Liver (tissue), 9 donors: Measurements from ENCODE around the gene BFSP2. TPM values are rescaled to one million over a fixed set of nuclear protein-coding genes. Genes with fewer than 3 reads are reported as not detected.

Source experiments
- DNase-seq: peaks from one replicate; pipeline ENCODE4 v3.0.0-alpha.2; 2017; ENCODE audit warnings: low spot score
- H3K27ac ChIP-seq, 2 donors: one replicate each; pipeline ENCODE4 v1.7.0; 2013; ENCODE audit warnings: inconsistent platforms in 2 of 2, low read length in 2 of 2, control low read depth in 1 of 2, low read depth in 1 of 2, mild to moderate bottlenecking in 1 of 2
- H3K27me3 ChIP-seq, 4 donors: one replicate each; pipeline versions ENCODE4 v1.6.1 to v1.7.0; 2013; ENCODE audit warnings: low read length in 3 of 4, inconsistent platforms in 1 of 4, mild to moderate bottlenecking in 1 of 4, moderate library complexity in 1 of 4; ENCODE audit not compliant: control insufficient read depth in 4 of 4, insufficient read depth in 4 of 4
- H3K36me3 ChIP-seq, 4 donors: one replicate each; pipeline versions ENCODE4 v1.6.1 to v1.7.0; 2013; ENCODE audit warnings: low read length in 3 of 4, mild to moderate bottlenecking in 3 of 4, low read depth in 1 of 4, moderate library complexity in 1 of 4; ENCODE audit not compliant: control insufficient read depth in 4 of 4, insufficient read depth in 3 of 4
- H3K4me1 ChIP-seq, 4 donors: one replicate each; pipeline versions ENCODE4 v1.6.1 to v1.7.0; 2013; ENCODE audit warnings: low read length in 3 of 4, mild to moderate bottlenecking in 3 of 4, moderate library complexity in 1 of 4; ENCODE audit not compliant: control insufficient read depth in 4 of 4, insufficient read depth in 4 of 4
- H3K4me3 ChIP-seq, 3 donors: one replicate each; pipeline versions ENCODE4 v1.6.1 to v1.7.0; 2013; ENCODE audit warnings: low read length in 3 of 3, control low read depth in 1 of 3, low read depth in 1 of 3, mild to moderate bottlenecking in 1 of 3
- H3K9ac ChIP-seq, 2 donors: one replicate each; pipeline ENCODE4 v1.7.0; 2013; ENCODE audit warnings: low read length in 2 of 2, mild to moderate bottlenecking in 2 of 2, moderate library complexity in 2 of 2, control low read depth in 1 of 2, low read depth in 1 of 2
- H3K9me3 ChIP-seq, 4 donors: one replicate each; pipeline versions ENCODE4 v1.6.1 to v1.7.0; 2013; ENCODE audit warnings: low read length in 3 of 4; ENCODE audit not compliant: control insufficient read depth in 4 of 4
- EGR1 ChIP-seq, 2 donors: IDR thresholded peaks; 2 replicates each; pipeline ENCODE4 v1.6.1; 2016 to 2018; ENCODE audit warnings: antibody characterized with exemption in 2 of 2, low read depth in 2 of 2
- FOXA1 ChIP-seq: IDR thresholded peaks from 2 replicates; pipeline ENCODE4 v1.6.1; 2016; ENCODE audit warnings: antibody characterized with exemption
- FOXA2 ChIP-seq: IDR thresholded peaks from 2 replicates; pipeline ENCODE4 v1.6.1; 2016; ENCODE audit warnings: antibody characterized with exemption
- GABPA ChIP-seq, 2 donors: IDR thresholded peaks in 1 of 2; conservative IDR thresholded peaks in 1 of 2; 2 replicates each; pipeline ENCODE4 v1.6.1; 2016; ENCODE audit warnings: antibody characterized with exemption in 2 of 2, mild to moderate bottlenecking in 1 of 2, moderate library complexity in 1 of 2
- HNF4A ChIP-seq, 2 donors: conservative IDR thresholded peaks; 2 replicates each; pipeline ENCODE4 v1.6.1; 2016; ENCODE audit warnings: antibody characterized with exemption in 2 of 2, mild to moderate bottlenecking in 2 of 2
- HNF4G ChIP-seq: IDR thresholded peaks from 2 replicates; pipeline ENCODE4 v1.6.1; 2016; ENCODE audit warnings: antibody characterized with exemption
- JUND ChIP-seq, 2 donors: IDR thresholded peaks; 2 replicates each; pipeline ENCODE4 v1.6.1; 2016; ENCODE audit warnings: antibody characterized with exemption in 2 of 2
- NR2F2 ChIP-seq: IDR thresholded peaks from 2 replicates; pipeline ENCODE4 v1.6.1; 2016; ENCODE audit warnings: antibody characterized with exemption
- RAD21 ChIP-seq, 2 donors: IDR thresholded peaks; 2 replicates each; pipeline ENCODE4 v1.6.1; 2016; ENCODE audit warnings: antibody characterized with exemption in 2 of 2, mild to moderate bottlenecking in 2 of 2
- RXRA ChIP-seq, 2 donors: IDR thresholded peaks; 2 replicates each; pipeline ENCODE4 v1.6.1; 2017 to 2018; ENCODE audit warnings: antibody characterized with exemption in 2 of 2, mild to moderate bottlenecking in 1 of 2
- SP1 ChIP-seq: IDR thresholded peaks from 2 replicates; pipeline ENCODE4 v1.6.1; 2018; ENCODE audit warnings: antibody characterized with exemption, mild to moderate bottlenecking
- TAF1 ChIP-seq: conservative IDR thresholded peaks from 2 replicates; pipeline ENCODE4 v1.6.1; 2016; ENCODE audit warnings: antibody characterized with exemption, mild to moderate bottlenecking
- YY1 ChIP-seq: IDR thresholded peaks from 2 replicates; pipeline ENCODE4 v1.6.1; 2016; ENCODE audit warnings: antibody characterized with exemption, mild to moderate bottlenecking
- WGBS: extraction: QIAGEN DNeasy Blood & Tissue Kit; methylation state at CpG from one replicate; pipeline ENCODE4 v1.1.7; 2013; 5-methylcytosine and 5-hydroxymethylcytosine counted together
- polyA plus RNA-seq, 2 donors: library from polyadenylated mRNA; stranded (reverse) in 1 of 2; unstranded in 1 of 2; fragments of 200-250 nt in 1 of 2; fragments of >200 nt in 1 of 2; fragmentation: Nextera tagmentation in 1 of 2; extraction: Ambion mirVana in 1 of 2; gene quantifications; one replicate each; pipeline versions ENCODE4 v1.2.1 to v1.2.3, GENCODE V29; 2013 to 2015
- total RNA-seq, 2 donors: library from RNA; depleted of rRNA; stranded (reverse); fragments of >200 nt; gene quantifications; one replicate each; pipeline ENCODE4 v1.2.3, GENCODE V29; 2014
- TF ChIP-seq, protein P1 (sequence below): fragments of 150-350 bp; IDR thresholded peaks from 2 replicates; pipeline ENCODE4 v1.5.1; 2017; ENCODE audit warnings: improper control_type of control experiment, low read depth, low read length; ENCODE audit not compliant: missing input control
- TF ChIP-seq, protein P2 (sequence below): IDR thresholded peaks from 2 replicates; pipeline ENCODE4 v1.6.1; 2016; ENCODE audit warnings: antibody characterized with exemption
- TF ChIP-seq, protein P3 (sequence below): IDR thresholded peaks from 2 replicates; pipeline ENCODE4 v1.6.1; 2016; ENCODE audit warnings: antibody characterized with exemption, mild to moderate bottlenecking
- TF ChIP-seq, protein P4 (sequence below): IDR thresholded peaks from 2 replicates; pipeline ENCODE4 v1.6.1; 2016; ENCODE audit warnings: antibody characterized with exemption
- TF ChIP-seq, protein P5 (sequence below): IDR thresholded peaks from 2 replicates; pipeline ENCODE4 v1.6.1; 2016; ENCODE audit warnings: antibody characterized with exemption
- donor health status: healthy.
- donor health status: healthy.
- donor health status: healthy.
- donor health status: healthy.
- donor health status: healthy.

Gene BFSP2
- total and polyA plus RNA-seq, 4 donors = 0.42 TPM; not detected in 3

DNA sequence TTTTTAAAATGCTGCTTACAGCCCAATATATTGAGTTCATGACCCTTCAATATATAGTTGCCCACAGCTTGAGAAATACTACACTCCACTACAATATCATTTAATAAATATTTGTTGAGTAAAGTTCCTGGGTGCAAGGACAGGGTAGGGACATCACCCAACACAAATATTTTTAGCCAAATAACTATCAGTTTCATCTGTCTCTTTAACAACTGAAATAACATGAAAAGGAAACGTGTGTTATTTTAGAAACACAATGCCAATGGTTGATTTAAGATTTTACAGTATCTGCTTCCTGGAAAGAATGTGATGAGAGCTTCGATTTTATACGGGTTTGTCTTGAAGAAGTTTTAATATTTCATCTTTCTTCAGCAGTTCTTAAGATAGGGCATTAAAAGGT is 106.0 kb downstream of the BFSP2 start:
- Histone ChIP-seq H3K36me3 (no peaks in the 10 kb centered on the region), H3K4me1 (peaks cover 4 to 30% (median 27%) of the 10 kb centered on the region in 4 donors), H3K9me3 (no peaks in the 10 kb centered on the region), H3K4me3 (peak overlapping the region in 1 of 3 donors; percentile 21), H3K9ac (peak overlapping the region in 1 of 2 donors; percentile 79), H3K27ac (peak overlapping the region; percentile 65 to 74), H3K27me3 (no peaks in the 10 kb centered on the region)
- TF ChIP-seq, protein P1, sequence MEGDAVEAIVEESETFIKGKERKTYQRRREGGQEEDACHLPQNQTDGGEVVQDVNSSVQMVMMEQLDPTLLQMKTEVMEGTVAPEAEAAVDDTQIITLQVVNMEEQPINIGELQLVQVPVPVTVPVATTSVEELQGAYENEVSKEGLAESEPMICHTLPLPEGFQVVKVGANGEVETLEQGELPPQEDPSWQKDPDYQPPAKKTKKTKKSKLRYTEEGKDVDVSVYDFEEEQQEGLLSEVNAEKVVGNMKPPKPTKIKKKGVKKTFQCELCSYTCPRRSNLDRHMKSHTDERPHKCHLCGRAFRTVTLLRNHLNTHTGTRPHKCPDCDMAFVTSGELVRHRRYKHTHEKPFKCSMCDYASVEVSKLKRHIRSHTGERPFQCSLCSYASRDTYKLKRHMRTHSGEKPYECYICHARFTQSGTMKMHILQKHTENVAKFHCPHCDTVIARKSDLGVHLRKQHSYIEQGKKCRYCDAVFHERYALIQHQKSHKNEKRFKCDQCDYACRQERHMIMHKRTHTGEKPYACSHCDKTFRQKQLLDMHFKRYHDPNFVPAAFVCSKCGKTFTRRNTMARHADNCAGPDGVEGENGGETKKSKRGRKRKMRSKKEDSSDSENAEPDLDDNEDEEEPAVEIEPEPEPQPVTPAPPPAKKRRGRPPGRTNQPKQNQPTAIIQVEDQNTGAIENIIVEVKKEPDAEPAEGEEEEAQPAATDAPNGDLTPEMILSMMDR = no peak
- TF ChIP-seq, protein P2, sequence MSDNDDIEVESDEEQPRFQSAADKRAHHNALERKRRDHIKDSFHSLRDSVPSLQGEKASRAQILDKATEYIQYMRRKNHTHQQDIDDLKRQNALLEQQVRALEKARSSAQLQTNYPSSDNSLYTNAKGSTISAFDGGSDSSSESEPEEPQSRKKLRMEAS = no peak
- TF ChIP-seq SP1 (no peak), HNF4A (conservative IDR thresholded peaks at IDR 0.05) (peak; percentile 11 to 72), RXRA (IDR thresholded peaks at IDR 0.05) (peak; percentile 36 to 88), JUND (IDR thresholded peaks at IDR 0.05) (peak in 1 of 2 donors; percentile 47), HNF4G (no peak), EGR1 (IDR thresholded peaks at IDR 0.05; ENCODE audit: low read depth in 2 of 2) (no peak), YY1 (no peak), FOXA2 (no peak), NR2F2 (no peak), GABPA (IDR thresholded peaks at IDR 0.05 in 1 of 2, conservative IDR thresholded peaks at IDR 0.05 in 1 of 2) (no peak), RAD21 (IDR thresholded peaks at IDR 0.05) (peak in 1 of 2 donors; percentile 38), TAF1 (no peak), FOXA1 (no peak)
- TF ChIP-seq, protein P3, sequence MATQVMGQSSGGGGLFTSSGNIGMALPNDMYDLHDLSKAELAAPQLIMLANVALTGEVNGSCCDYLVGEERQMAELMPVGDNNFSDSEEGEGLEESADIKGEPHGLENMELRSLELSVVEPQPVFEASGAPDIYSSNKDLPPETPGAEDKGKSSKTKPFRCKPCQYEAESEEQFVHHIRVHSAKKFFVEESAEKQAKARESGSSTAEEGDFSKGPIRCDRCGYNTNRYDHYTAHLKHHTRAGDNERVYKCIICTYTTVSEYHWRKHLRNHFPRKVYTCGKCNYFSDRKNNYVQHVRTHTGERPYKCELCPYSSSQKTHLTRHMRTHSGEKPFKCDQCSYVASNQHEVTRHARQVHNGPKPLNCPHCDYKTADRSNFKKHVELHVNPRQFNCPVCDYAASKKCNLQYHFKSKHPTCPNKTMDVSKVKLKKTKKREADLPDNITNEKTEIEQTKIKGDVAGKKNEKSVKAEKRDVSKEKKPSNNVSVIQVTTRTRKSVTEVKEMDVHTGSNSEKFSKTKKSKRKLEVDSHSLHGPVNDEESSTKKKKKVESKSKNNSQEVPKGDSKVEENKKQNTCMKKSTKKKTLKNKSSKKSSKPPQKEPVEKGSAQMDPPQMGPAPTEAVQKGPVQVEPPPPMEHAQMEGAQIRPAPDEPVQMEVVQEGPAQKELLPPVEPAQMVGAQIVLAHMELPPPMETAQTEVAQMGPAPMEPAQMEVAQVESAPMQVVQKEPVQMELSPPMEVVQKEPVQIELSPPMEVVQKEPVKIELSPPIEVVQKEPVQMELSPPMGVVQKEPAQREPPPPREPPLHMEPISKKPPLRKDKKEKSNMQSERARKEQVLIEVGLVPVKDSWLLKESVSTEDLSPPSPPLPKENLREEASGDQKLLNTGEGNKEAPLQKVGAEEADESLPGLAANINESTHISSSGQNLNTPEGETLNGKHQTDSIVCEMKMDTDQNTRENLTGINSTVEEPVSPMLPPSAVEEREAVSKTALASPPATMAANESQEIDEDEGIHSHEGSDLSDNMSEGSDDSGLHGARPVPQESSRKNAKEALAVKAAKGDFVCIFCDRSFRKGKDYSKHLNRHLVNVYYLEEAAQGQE = peak; percentile 53
- TF ChIP-seq, protein P4, sequence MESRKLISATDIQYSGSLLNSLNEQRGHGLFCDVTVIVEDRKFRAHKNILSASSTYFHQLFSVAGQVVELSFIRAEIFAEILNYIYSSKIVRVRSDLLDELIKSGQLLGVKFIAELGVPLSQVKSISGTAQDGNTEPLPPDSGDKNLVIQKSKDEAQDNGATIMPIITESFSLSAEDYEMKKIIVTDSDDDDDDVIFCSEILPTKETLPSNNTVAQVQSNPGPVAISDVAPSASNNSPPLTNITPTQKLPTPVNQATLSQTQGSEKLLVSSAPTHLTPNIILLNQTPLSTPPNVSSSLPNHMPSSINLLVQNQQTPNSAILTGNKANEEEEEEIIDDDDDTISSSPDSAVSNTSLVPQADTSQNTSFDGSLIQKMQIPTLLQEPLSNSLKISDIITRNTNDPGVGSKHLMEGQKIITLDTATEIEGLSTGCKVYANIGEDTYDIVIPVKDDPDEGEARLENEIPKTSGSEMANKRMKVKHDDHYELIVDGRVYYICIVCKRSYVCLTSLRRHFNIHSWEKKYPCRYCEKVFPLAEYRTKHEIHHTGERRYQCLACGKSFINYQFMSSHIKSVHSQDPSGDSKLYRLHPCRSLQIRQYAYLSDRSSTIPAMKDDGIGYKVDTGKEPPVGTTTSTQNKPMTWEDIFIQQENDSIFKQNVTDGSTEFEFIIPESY = no peak
- TF ChIP-seq, protein P5, sequence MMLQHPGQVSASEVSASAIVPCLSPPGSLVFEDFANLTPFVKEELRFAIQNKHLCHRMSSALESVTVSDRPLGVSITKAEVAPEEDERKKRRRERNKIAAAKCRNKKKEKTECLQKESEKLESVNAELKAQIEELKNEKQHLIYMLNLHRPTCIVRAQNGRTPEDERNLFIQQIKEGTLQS = no peak
- 7% methylated on average over 3 of the region's 3 CpGs for WGBS
- DNase-seq = no peak
